Thyroid gland (tissue), 4 donors: ENCODE results near the gene NUDT5.

Experiments
- CTCF ChIP-seq, 6 experiments: fragments of 200-600 bp in 3 of 6; fragments of 450-650 bp in 3 of 6; sonication (generic) in 3 of 6; IDR thresholded peaks; one replicate each; pipeline ENCODE4 v1.5.1; 2016 to 2019; ENCODE audit warnings: antibody characterized with exemption in 6 of 6, mild to moderate bottlenecking in 2 of 6, inconsistent platforms in 1 of 6, moderate library complexity in 1 of 6
- POLR2A ChIP-seq, 2 donors: fragments of 450-650 bp; IDR thresholded peaks; one replicate each; pipeline ENCODE4 v1.6.1; 2017; ENCODE audit warnings: antibody characterized with exemption in 2 of 2, mild to moderate bottlenecking in 2 of 2, moderate library complexity in 1 of 2

GRCh38 chr10:12193193-12193592 lies 2.5 kb downstream of the NUDT5 start:
- TF ChIP-seq CTCF (IDR thresholded peaks at IDR 0.05) (no peak), POLR2A (IDR thresholded peaks at IDR 0.05) (no peak)
